Measurements from ENCODE around the gene GABPB1.

- no peak for TF ChIP-seq POLR2A (IDR thresholded peaks at IDR 0.05)
- TF ChIP-seq CTCF (IDR thresholded peaks at IDR 0.05) = no peak
Measured at GRCh38 chr15:50277370-50277769, 77.6 kb downstream of the GABPB1 start.
